K562 (cell line): ENCODE measurements around the gene THOC7. TPM values are rescaled to one million over a fixed set of nuclear protein-coding genes. Genes with fewer than 3 reads are reported as not detected.
A peak's percentile ranks its signal among the peaks of the same experiment; 100 is the strongest.

Source experiments
- ATAC-seq: fragments of 200-7000 bp; cut with Tn5 transposase; 3 replicates; pipeline ENCODE4 v1.9.1; 2020; ENCODE audit warnings: moderate library complexity
- BruUV-seq: library from RNA; stranded (reverse); fragments of 400-500 nt; replicated peaks from 2 replicates; lab custom pipeline; 2021; lab: Mats Ljungman, UMichigan
- CTCF ChIA-PET: fragments of 300-600 bp; formaldehyde crosslinking; extraction: SDS; loops from one replicate; lab custom pipeline; 2021; ENCODE audit warnings: low intra/inter-chr PET ratio; lab: Yijun Ruan, JAX
- POLR2A ChIA-PET: fragments of 300-600, 350-650 bp; sonication (Branson Sonifier 250); formaldehyde crosslinking; extraction: SDS; loops from one replicate; lab custom pipeline; 2021; ENCODE audit warnings: antibody characterized with exemption, inconsistent platforms; lab: Yijun Ruan, JAX
- DNase-seq, 4 experiments: peaks; one replicate each; pipeline versions ENCODE4 v3.0.0 to v3.0.0-alpha.2; 2011 to 2018; ENCODE audit warnings: low spot score in 3 of 4, mixed read lengths in 3 of 4; ENCODE audit errors: extremely low read depth in 1 of 4
- FAIRE-seq: peaks from 2 replicates; lab custom pipeline; 2011; peaks lifted over from hg19 to GRCh38; lab: Jason Lieb, UNC
- H2AFZ ChIP-seq: 2 replicates; pipeline ENCODE4 v1.6.0; 2011; ENCODE audit warnings: low read depth, low read length, control low read depth, inconsistent platforms
- H3K27ac ChIP-seq: fragments of 200-600 bp; 3 replicates; pipeline ENCODE4 v1.8.0; 2011; ENCODE audit warnings: low read depth, mild to moderate bottlenecking, control low read depth, inconsistent platforms, low read length, moderate library complexity, mixed read lengths; ENCODE audit errors: extremely low read depth
- H3K27me3 ChIP-seq, 2 experiments: fragments of 300-600 bp in 1 of 2; 2 replicates in 1 of 2; 3 replicates in 1 of 2; pipeline versions ENCODE4 v1.6.0 to v1.8.0; 2011; ENCODE audit warnings: inconsistent platforms in 2 of 2, low read length in 2 of 2, mild to moderate bottlenecking in 1 of 2, mixed read lengths in 1 of 2, moderate library complexity in 1 of 2; ENCODE audit not compliant: control insufficient read depth in 2 of 2, insufficient read depth in 2 of 2
- H3K36me3 ChIP-seq: fragments of 300-600 bp; 3 replicates; pipeline ENCODE4 v1.8.0; 2011; ENCODE audit warnings: mild to moderate bottlenecking, low read length, inconsistent platforms; ENCODE audit not compliant: control insufficient read depth, insufficient read depth
- H3K4me1 ChIP-seq, 2 experiments: fragments of 200-600 bp in 1 of 2; replicated peaks in 1 of 2; 2 replicates in 1 of 2; 3 replicates in 1 of 2; pipeline versions ENCODE4 v1.5.1 to v1.8.0; 2011; ENCODE audit warnings: inconsistent platforms in 2 of 2, low read length in 2 of 2, mild to moderate bottlenecking in 1 of 2, mixed read lengths in 1 of 2, moderate library complexity in 1 of 2; ENCODE audit not compliant: control insufficient read depth in 2 of 2, insufficient read depth in 2 of 2
- H3K4me2 ChIP-seq: 2 replicates; pipeline ENCODE4 v1.6.1; 2011; ENCODE audit warnings: low read length, control low read depth, inconsistent platforms, mixed read lengths; ENCODE audit not compliant: insufficient read depth
- H3K4me3 ChIP-seq: fragments of 200-600 bp; sonication (generic), shearing (Covaris generic); 2 replicates; pipeline ENCODE4 v1.5.1; 2016; ENCODE audit warnings: control low read depth, inconsistent platforms
- H3K79me2 ChIP-seq: fragments of 200-600 bp; 3 replicates; pipeline ENCODE4 v1.8.0; 2011; ENCODE audit warnings: low read length, inconsistent platforms; ENCODE audit not compliant: control insufficient read depth, insufficient read depth
- H3K9ac ChIP-seq, 2 experiments: 2 replicates each; pipeline versions ENCODE4 v1.6.0 to v1.6.1; 2011; ENCODE audit warnings: low read depth in 2 of 2, low read length in 2 of 2, control low read depth in 1 of 2, inconsistent platforms in 1 of 2, mild to moderate bottlenecking in 1 of 2, mixed read lengths in 1 of 2; ENCODE audit not compliant: insufficient read depth in 1 of 2
- H3K9me1 ChIP-seq: one replicate; pipeline ENCODE4 v1.6.0; 2011; ENCODE audit warnings: inconsistent platforms, mild to moderate bottlenecking, low read length, moderate library complexity; ENCODE audit not compliant: control insufficient read depth, insufficient read depth
- H3K9me3 ChIP-seq: replicated peaks from 2 replicates; pipeline ENCODE4 v1.5.1; 2011; ENCODE audit warnings: low read depth, low read length, inconsistent platforms; ENCODE audit not compliant: control insufficient read depth, insufficient read depth
- H4K20me1 ChIP-seq: replicated peaks from 2 replicates; pipeline ENCODE4 v1.6.1; 2011; ENCODE audit warnings: low read length, inconsistent platforms, mixed read lengths; ENCODE audit not compliant: control insufficient read depth, insufficient read depth
- CREB3 ChIP-seq: fragments of 450-650 bp; conservative IDR thresholded peaks from 2 replicates; pipeline ENCODE4 v1.6.1; 2016; ENCODE audit warnings: missing genetic modification characterization, low read depth, mild to moderate bottlenecking, missing compliant biosample characterization, moderate library complexity
- DIDO1 ChIP-seq: fragments of 450-650 bp; IDR thresholded peaks from 2 replicates; pipeline ENCODE4 v1.6.1; 2016; ENCODE audit warnings: low read depth, missing biosample characterization, missing genetic modification characterization
- ZBTB11 ChIP-seq, 3 experiments: fragments of 200-800 bp in 1 of 3; fragments of 250-450 bp in 1 of 3; fragments of 450-650 bp in 1 of 3; sonication (Bioruptor Pico) in 1 of 3; sonication (Bioruptor generic) in 1 of 3; formaldehyde crosslinking in 1 of 3; IDR thresholded peaks; 2 replicates each; pipeline versions ENCODE4 v1.6.1 to v1.8.0; 2016 to 2022; ENCODE audit warnings: mild to moderate bottlenecking in 2 of 3, missing genetic modification characterization in 2 of 3, missing compliant biosample characterization in 1 of 3, moderate library complexity in 1 of 3
- WGBS: fragments of 100-300 bp; shearing (Covaris generic); methylation state at CpG from one replicate; pipeline ENCODE4 v1.1.6; 2016; ENCODE audit warnings: low coverage, mixed read lengths; ENCODE audit not compliant: insufficient coverage; ENCODE audit errors: missing lambda C conversion rate; 5-methylcytosine and 5-hydroxymethylcytosine counted together
- in situ Hi-C: fragments of 300-500 bp; cut with MboI; formaldehyde crosslinking; loops from 4 replicates; pipeline ENCODE4 v1.15.0; 2018; ENCODE audit warnings: inconsistent platforms, mixed read lengths
- intact Hi-C: fragments of 100-400 bp; cut with micrococcal nuclease; formaldehyde crosslinking; loops from 2 replicates; pipeline ENCODE4 v1.14.2; 2022
- polyA plus RNA-seq, 8 experiments: library from polyadenylated mRNA; depleted of rRNA in 4 of 8; stranded (reverse) in 5 of 8; unstranded in 3 of 8; fragments of >200 nt; fragmentation: Nextera tagmentation in 2 of 8; fragmentation: Illumina TruSeq in 1 of 8; extraction: Ambion mirVana in 2 of 8; extraction: Trizol in 1 of 8; gene quantifications; 2 replicates each; pipeline versions ENCODE4 v1.2.1 to v1.2.3, GENCODE V29; 2011 to 2014; ENCODE audit warnings: inconsistent platforms in 1 of 8, missing spikeins in 1 of 8
- total RNA-seq, 7 experiments: library from RNA; depleted of rRNA in 6 of 7; stranded (reverse); fragments of >200 nt in 6 of 7; fragmentation: Illumina TruSeq in 2 of 7; extraction: Trizol in 2 of 7; gene quantifications; 2 replicates each; pipeline versions ENCODE4 v1.2.1 to v1.2.3, GENCODE V29; 2011 to 2021; ENCODE audit warnings: low replicate concordance in 1 of 7

The THOC7 gene
- total and polyA plus RNA-seq, 9 of the 15 experiments (the other 6 are each of a cell fraction or from before 2014, with no cell fraction given), result 56.5 to 129 (median 94.7) TPM

- H3K27ac ChIP-seq, result no peak overlapping the region
- POLR2A ChIA-PET, result interaction anchor here (0.9 kb wide), 1 partner anchor 21 kb away, joined by 3 read pairs; no protein-coding TSS in a partner anchor
- H3K9me1 ChIP-seq, result no peaks in the 10 kb centered on the region
- H2AFZ ChIP-seq, result no peak overlapping the region
- no peaks in the 10 kb centered on the region for H3K27me3 ChIP-seq
- H3K36me3 ChIP-seq, result peaks cover 2% of the 10 kb centered on the region; the same call in 1 of the 3 replicates
- H3K4me3 ChIP-seq, result no peak overlapping the region
- FAIRE-seq, result no peak
- no peaks in the 10 kb centered on the region for H3K9me3 ChIP-seq
- intact Hi-C loops, result loop anchor here (10.0 kb wide), 1 partner anchor 167 kb away; no protein-coding TSS in a partner anchor
- no peak for DNase-seq
- in situ Hi-C loops, result no loop called here
- WGBS, result 33% methylated on average over 1 of the region's 1 CpG
- no peak for TF ChIP-seq DIDO1 (tag)
- H3K4me2 ChIP-seq, result no peak overlapping the region
- CTCF ChIA-PET, result no interaction called here
- BruUV-seq, result no TSS peak
- ATAC-seq, result no peak
- H3K4me1 ChIP-seq, result no peaks in the 10 kb centered on the region
- peaks cover 12% of the 10 kb centered on the region; the same call in 2 of the 3 replicates for H3K79me2 ChIP-seq
- no peaks in the 10 kb centered on the region for H4K20me1 ChIP-seq
- H3K9ac ChIP-seq, result no peak overlapping the region
Measured at GRCh38 chr3:63847718-63848450, 15.7 kb downstream of the THOC7 start.

- in situ Hi-C loops (no loop called here), intact Hi-C loops (loop anchor here (10.0 kb wide), 1 partner anchor 170 kb away; no protein-coding TSS in a partner anchor)
- TF ChIP-seq CREB3 (tag) (no peak), ZBTB11 (CRISPR knock-in tag; IDR thresholded peaks at IDR 0.05) (peak in 1 of 3 experiments; percentile 53; a peak in 2 of 6 replicates)
- BruUV-seq, result no TSS peak
- ATAC-seq (no peak), DNase-seq (no peak), FAIRE-seq (no peak)
- ChIA-PET POLR2A (no interaction called here), CTCF (no interaction called here)
- peaks cover 2% of the 10 kb centered on the region; the same call in 1 of the 3 replicates for H3K36me3 ChIP-seq
- peaks cover 19% of the 10 kb centered on the region; the same call in 2 of the 3 replicates for H3K79me2 ChIP-seq
- no peaks in the 10 kb centered on the region for H3K27me3 ChIP-seq
- no peaks in the 10 kb centered on the region for H3K4me1 ChIP-seq
- H3K4me2 ChIP-seq, result no peak overlapping the region
- WGBS, result 90% methylated on average over 4 of the region's 4 CpGs
- H3K9ac ChIP-seq, result no peak overlapping the region
- H4K20me1 ChIP-seq, result no peaks in the 10 kb centered on the region
- H3K9me3 ChIP-seq, result no peaks in the 10 kb centered on the region
- no peak overlapping the region for H2AFZ ChIP-seq
- no peak overlapping the region for H3K4me3 ChIP-seq
- no peak overlapping the region for H3K27ac ChIP-seq
- no peaks in the 10 kb centered on the region for H3K9me1 ChIP-seq
Measured at GRCh38 chr3:63845215-63845614, 18.4 kb downstream of the THOC7 start.
